ENCODE measurements around the gene PPIP5K2.
"Not testable (repeated sequence)": the region's sequence is repeated elsewhere in the genome, so short reads cannot be mapped to it uniquely, and the experiment has no call there.

Gene PPIP5K2

GRCh38 chr5:103119765-103120606 lies at the start of gene PPIP5K2, which contains the start of gene GIN1:
Gene PPIP5K2 (plus strand): TSS chr5:103120301. CDS start chr5:103129590, 9,289 bp downstream.
Gene GIN1 (minus strand): TSS chr5:103120138. CDS start chr5:103108707, 11,431 bp downstream.
- DNase-seq, result peak; percentile 98

- DNase-seq, result not testable (repeated sequence)
Observed at GRCh38 chr5:103073500-103073899, 46.6 kb upstream of the PPIP5K2 start.

DNA sequence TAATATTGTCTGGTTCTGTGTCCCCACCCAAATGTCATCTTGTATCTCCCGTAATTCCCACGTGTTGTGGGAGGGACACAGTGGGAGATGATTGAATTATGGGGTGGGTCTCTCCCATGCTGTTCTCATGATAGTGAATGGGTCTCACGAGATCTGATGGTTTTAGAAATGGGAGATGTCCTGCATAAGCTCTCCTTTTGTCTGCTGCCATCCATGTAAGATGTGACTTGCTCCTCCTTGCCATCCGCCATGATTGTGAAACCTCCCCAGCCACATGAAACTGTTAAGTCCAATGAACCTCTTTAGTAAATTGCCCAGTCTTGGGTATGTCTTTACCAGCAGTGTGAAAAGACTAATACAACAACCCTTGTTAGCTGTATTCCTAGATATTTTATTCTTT lies 44.7 kb upstream of the PPIP5K2 start:
- no peak for DNase-seq

DNA sequence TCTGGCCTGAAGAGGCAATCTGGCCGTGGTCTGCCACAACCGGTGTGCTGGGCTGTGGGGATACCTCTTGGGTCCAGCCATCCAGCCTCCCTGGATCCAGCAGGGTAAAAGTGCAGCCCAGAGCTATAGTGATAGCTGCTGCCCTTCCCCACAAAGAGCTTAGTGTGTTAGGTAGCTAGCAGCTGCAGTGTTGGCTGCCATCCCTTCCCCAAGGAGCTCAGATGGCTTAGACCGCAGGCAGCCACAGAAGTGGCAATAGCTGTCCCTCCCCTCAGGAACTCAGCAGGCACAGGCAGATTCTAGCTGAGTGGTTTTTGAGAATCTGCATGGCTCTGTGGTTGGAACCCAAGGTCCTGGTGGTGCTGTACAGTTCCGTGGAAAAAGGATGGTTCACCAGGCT lies 40.3 kb upstream of the PPIP5K2 start:
- DNase-seq, result no peak

DNA sequence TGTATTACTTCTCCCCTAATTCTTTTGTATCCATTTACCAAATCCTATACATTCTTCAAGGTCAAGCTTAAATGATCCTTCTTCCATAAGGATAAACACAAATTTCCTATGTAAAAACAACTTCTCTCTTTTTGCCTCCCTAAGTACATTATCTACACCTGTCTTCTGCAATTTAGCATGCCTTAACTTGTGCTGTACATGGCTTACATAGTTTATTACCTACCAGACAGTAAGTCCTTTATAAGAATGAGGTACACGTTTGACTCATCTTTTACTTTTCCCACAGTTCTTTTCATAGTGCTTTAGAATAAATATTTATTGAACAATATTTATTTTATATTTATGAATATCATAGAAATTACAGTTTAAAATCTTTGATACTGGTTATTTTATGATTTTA lies 33.6 kb upstream of the PPIP5K2 start:
- DNase-seq, result no peak

- DNase-seq, result no peak
Observed at GRCh38 chr5:103089272-103089671, 30.8 kb upstream of the PPIP5K2 start.

DNA sequence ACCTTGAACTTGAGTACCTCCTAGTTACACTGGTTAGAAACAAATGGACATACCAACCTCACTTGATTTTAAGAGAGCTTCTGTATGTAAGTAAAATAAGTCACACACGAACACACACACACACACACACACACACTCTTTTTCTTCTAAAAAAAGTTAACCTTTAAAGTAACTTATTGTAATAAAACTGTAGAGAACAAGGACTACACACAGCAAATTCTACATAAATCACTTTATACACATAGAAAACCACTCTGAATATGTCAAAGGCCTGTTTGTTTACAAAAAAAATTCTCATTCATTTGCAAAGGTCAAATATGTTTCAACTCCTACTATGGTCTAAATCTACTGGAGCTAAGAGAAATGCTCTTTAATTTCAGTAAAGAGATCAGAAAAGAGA lies 29.3 kb upstream of the PPIP5K2 start:
- no peak for DNase-seq

- DNase-seq, result no peak
Observed at GRCh38 chr5:103092676-103093075, 27.4 kb upstream of the PPIP5K2 start.

DNA sequence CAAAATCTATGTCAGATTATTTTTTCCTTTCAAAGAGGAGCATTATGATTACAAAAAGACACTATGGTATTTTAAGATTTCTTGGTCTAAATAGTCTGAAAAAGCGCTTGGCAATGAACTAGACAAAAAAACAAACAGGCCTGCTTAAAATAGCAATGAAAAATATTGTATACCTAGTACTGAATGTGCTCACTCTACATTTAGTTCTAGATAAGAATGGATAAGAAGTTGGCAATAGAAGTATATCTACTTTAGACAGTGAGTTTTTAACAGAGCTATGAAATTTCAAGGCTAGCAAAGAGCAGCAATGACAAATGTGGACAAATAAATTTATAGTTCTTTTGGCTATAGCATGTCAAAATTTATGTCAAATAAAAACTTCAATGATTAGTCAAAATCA lies 26.4 kb upstream of the PPIP5K2 start:
- no peak for DNase-seq

DNA sequence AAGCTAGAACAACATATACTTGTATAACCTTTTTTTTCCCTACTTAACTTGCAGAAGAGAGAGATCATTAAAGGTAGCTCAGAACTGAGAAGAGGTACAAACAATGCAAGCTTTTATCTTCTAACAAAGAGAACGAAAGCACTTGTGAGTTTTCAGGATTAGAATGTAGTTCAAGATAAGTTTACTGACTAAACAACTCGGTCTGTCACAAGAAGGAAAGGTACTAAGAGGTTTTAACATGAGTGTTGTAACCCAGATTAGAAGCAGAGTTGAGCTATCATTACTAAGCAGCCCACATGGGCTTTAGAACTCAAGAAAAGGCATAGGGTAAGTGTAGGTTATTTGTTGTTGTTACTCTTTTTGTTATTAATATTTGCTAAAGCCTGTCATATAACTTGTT lies 25.4 kb upstream of the PPIP5K2 start:
- no peak for DNase-seq

- no peak for DNase-seq
Observed at GRCh38 chr5:103098993-103099392, 21.1 kb upstream of the PPIP5K2 start.

GRCh38 chr5:103101079-103101750 lies 18.9 kb upstream of the PPIP5K2 start:
- DNase-seq, result no peak

DNA sequence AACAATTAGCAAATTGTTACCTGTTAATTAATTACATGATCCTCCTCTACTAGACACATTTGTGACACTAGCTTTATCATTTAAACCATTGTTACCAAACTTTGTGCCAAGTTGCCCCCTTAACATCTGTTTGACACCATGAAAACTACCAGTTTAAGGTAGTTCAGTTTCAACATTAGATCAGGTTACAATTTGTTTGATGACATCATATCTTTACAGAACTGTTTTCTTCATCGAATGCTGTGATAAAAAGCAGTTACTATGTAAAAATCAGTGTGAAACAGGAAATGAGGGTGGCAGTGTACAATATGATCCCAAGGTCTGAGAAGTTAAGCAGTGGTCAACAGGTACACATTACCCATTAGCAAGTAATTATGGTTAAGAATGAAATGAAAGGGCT lies 17.9 kb upstream of the PPIP5K2 start:
- no peak for DNase-seq

DNA sequence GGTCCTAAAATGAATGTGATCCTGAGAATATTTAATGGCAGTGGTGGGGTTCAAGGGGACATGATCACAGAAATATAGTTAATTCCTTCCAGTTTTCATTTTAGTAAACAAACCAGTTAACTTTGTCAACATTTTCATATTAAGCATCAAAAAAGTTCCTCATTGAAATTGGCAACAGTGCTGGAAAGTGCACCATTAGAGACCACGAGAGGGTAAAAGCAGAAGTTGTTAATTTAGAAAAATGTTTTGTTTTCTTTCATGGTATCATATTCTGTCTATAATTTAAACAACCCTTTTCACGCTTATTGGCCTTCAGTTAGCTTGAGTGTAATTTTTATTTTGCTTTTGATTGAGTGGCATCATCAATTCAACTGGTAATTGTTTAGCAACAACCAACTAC lies 12.0 kb upstream of the PPIP5K2 start:
- DNase-seq, result no peak

DNA sequence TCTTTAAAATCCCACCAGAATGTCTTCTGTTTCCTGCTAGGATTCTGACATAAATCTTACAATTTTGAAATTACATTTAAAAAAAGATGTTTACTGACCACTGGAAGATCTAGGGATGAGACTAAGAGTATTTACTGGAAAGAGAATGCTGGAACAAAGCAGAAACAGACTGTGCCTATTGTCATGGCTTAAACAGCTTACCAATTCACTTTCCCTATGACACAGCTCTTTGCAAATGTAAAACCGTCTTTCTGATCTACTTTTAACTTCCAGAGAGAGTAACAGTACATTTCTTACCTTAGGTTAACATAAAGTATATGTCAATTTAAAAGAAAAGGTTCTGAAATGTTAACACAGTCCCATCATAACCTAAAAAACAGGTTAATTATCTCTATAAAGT lies 10.8 kb upstream of the PPIP5K2 start:
- no peak for DNase-seq

- no peak for DNase-seq
Observed at GRCh38 chr5:103110403-103110802, 9.7 kb upstream of the PPIP5K2 start.

GRCh38 chr5:103111468-103111867 lies 8.6 kb upstream of the PPIP5K2 start:
- DNase-seq, result peak; percentile 32

DNA sequence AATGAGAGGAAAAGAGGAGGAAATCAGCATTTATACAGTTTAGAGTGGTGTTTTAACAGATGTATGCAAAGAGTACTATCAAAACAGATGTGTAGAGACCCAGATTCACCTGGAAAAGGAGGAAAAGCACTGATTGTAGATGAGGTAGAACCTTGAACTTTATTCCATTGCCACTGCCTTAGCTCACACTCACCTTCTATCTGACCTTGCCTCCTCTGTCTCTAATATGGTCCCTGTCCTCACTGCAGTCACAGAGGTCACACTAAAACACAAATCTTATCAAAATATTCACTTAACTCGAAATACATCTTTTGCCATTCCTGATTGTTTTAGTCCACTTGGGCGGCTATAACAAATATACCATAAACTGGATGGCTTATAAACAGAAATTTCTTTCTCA lies 7.2 kb upstream of the PPIP5K2 start:
- no peak for DNase-seq

- no peak for DNase-seq
Observed at GRCh38 chr5:103114440-103114839, 5.7 kb upstream of the PPIP5K2 start.

DNA sequence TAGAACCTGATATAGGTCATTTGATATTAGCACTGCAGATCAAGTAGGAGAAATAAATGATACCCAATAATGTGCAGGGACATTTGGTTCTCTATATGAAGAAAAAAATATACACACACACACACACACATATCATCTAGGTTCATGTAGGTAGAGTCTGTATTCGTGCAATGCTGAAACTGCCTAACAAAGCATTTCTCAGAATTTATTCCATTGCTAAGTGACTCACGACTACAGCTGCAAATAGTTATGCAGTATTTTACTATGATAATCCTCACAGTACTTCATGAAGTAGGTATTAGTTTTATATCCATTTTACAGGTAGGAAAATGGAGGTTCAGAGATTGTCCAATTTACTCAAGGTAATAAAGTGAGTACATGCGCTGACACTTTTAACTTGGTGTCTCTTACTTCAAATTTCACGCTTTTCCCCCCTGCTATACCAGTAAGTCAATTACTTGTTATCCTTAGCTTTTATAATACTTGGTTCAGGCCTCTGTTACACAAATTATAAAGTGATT lies 2.6 kb upstream of the PPIP5K2 start:
- DNase-seq, result peak; percentile 40

GRCh38 chr5:103119070-103119764 lies 884 bp upstream of the PPIP5K2 start:
- DNase-seq, result no peak

- peak; percentile 16 for DNase-seq
Observed at GRCh38 chr5:103120607-103121200, 603 bp downstream of the PPIP5K2 start.

GRCh38 chr5:103122242-103122641 lies 2.1 kb downstream of the PPIP5K2 start:
- DNase-seq, result no peak
